Activated CD8-positive, alpha-beta T cell treated with anti-CD3 and anti-CD28 coated beads for 36 hours (primary cell): ENCODE results near the gene ZBTB26. TPM values are rescaled to one million over a fixed set of nuclear protein-coding genes. Genes with fewer than 3 reads are reported as not detected.

Source experiments
- ATAC-seq: fragments of 200-7000 bp; cut with Tn5 transposase; one replicate; pipeline ENCODE4 v1.10.0; 2021; ENCODE audit warnings: mild to moderate bottlenecking, moderate library complexity
- CTCF ChIA-PET: fragments of 350-600 bp; sonication (Branson Sonifier 250); formaldehyde crosslinking; loops from one replicate; lab custom pipeline; 2021; ENCODE audit warnings: antibody characterized with exemption; lab: Charles Lee
- POLR2A ChIA-PET: fragments of 350-600 bp; sonication (Branson Sonifier 250); formaldehyde crosslinking; loops from one replicate; lab custom pipeline; 2021; ENCODE audit warnings: antibody characterized with exemption; lab: Charles Lee
- DNase-seq: peaks from one replicate; pipeline ENCODE4 v3.0.0-alpha.2; 2020
- H3K27ac Mint-ChIP-seq: one replicate; pipeline ENCODE4 v1.8.0; 2021; ENCODE audit warnings: mild to moderate bottlenecking, mixed read lengths
- H3K27me3 Mint-ChIP-seq: one replicate; pipeline ENCODE4 v1.8.0; 2021; ENCODE audit warnings: mixed read lengths
- H3K36me3 Mint-ChIP-seq: one replicate; pipeline ENCODE4 v1.8.0; 2021; ENCODE audit warnings: low read depth, mixed read lengths
- H3K4me1 Mint-ChIP-seq: one replicate; pipeline ENCODE4 v1.8.0; 2021; ENCODE audit warnings: low read depth, mixed read lengths
- H3K4me3 Mint-ChIP-seq: one replicate; pipeline ENCODE4 v1.8.0; 2021; ENCODE audit warnings: mild to moderate bottlenecking, moderate library complexity, mixed read lengths
- H3K9me3 Mint-ChIP-seq: one replicate; pipeline ENCODE4 v1.8.0; 2021; ENCODE audit warnings: mixed read lengths
- CTCF ChIP-seq: fragments of 200-600 bp; IDR thresholded peaks from one replicate; pipeline ENCODE4 v1.8.0; 2022; ENCODE audit warnings: antibody characterized with exemption, mild to moderate bottlenecking
- intact Hi-C: fragments of 100-400 bp; cut with micrococcal nuclease; formaldehyde crosslinking; loops from one replicate; pipeline ENCODE4 v1.10.0; 2022
- total RNA-seq, 2 experiments: library from RNA; stranded (reverse); gene quantifications; one replicate each; pipeline ENCODE4 v1.2.3, GENCODE V29; 2021

Gene ZBTB26
- total RNA-seq, 2 experiments from 2014 or later, result 5.3 to 6.2 TPM

GRCh38 chr9:122955961-122956360, 24.6 kb upstream of the ZBTB26 start:
- ChIA-PET POLR2A (no interaction called here), CTCF (no interaction called here)
- no peak for ATAC-seq
- Mint-ChIP-seq H3K9me3 (peaks cover 8% of the 10 kb centered on the region), H3K36me3 (peaks cover 22% of the 10 kb centered on the region), H3K4me1 (peaks cover 22% of the 10 kb centered on the region), H3K27me3 (no peaks in the 10 kb centered on the region), H3K4me3 (no peak overlapping the region), H3K27ac (no peak overlapping the region)
- no peak for TF ChIP-seq CTCF
- intact Hi-C loops, result no loop called here
- DNase-seq, result no peak

GRCh38 chr9:122954253-122954691, 23.0 kb upstream of the ZBTB26 start:
- Mint-ChIP-seq H3K9me3 (peaks cover 2% of the 10 kb centered on the region), H3K4me1 (peaks cover 30% of the 10 kb centered on the region), H3K27ac (no peak overlapping the region), H3K4me3 (no peak overlapping the region), H3K36me3 (peaks cover 11% of the 10 kb centered on the region), H3K27me3 (no peaks in the 10 kb centered on the region)
- TF ChIP-seq CTCF, result no peak
- ATAC-seq (no peak), DNase-seq (no peak)
- ChIA-PET POLR2A (interaction anchor here (0.7 kb wide), 1 partner anchor 14 kb away, joined by 3 read pairs; no protein-coding TSS in a partner anchor), CTCF (no interaction called here)
- intact Hi-C loops, result no loop called here

- H3K27ac Mint-ChIP-seq, result no peak overlapping the region
- CTCF ChIA-PET, result no interaction called here
- intact Hi-C loops, result no loop called here
- TF ChIP-seq CTCF, result no peak
- POLR2A ChIA-PET, result no interaction called here
- H3K27me3 Mint-ChIP-seq, result no peaks in the 10 kb centered on the region
- no peak overlapping the region for H3K4me3 Mint-ChIP-seq
- peaks cover 5% of the 10 kb centered on the region for H3K36me3 Mint-ChIP-seq
- H3K4me1 Mint-ChIP-seq, result peaks cover 52% of the 10 kb centered on the region
- no peaks in the 10 kb centered on the region for H3K9me3 Mint-ChIP-seq
- ATAC-seq (no peak), DNase-seq (no peak)
Measured at GRCh38 chr9:122951056-122951455, 19.7 kb upstream of the ZBTB26 start.

- Mint-ChIP-seq H3K27ac (no peak overlapping the region), H3K36me3 (peaks cover 5% of the 10 kb centered on the region), H3K27me3 (no peaks in the 10 kb centered on the region), H3K9me3 (no peaks in the 10 kb centered on the region), H3K4me3 (no peak overlapping the region), H3K4me1 (peaks cover 57% of the 10 kb centered on the region)
- intact Hi-C loops, result no loop called here
- TF ChIP-seq CTCF, result no peak
- no peak for ATAC-seq
- no peak for DNase-seq
- CTCF ChIA-PET, result no interaction called here
- POLR2A ChIA-PET, result no interaction called here
Measured at GRCh38 chr9:122950263-122950662, 19.0 kb upstream of the ZBTB26 start.

GRCh38 chr9:122949696-122950095, 18.4 kb upstream of the ZBTB26 start:
- H3K36me3 Mint-ChIP-seq, result peaks cover 5% of the 10 kb centered on the region
- H3K27me3 Mint-ChIP-seq, result no peaks in the 10 kb centered on the region
- CTCF ChIA-PET, result no interaction called here
- POLR2A ChIA-PET, result no interaction called here
- ATAC-seq (no peak), DNase-seq (no peak)
- peaks cover 56% of the 10 kb centered on the region for H3K4me1 Mint-ChIP-seq
- H3K27ac Mint-ChIP-seq, result no peak overlapping the region
- no peak overlapping the region for H3K4me3 Mint-ChIP-seq
- TF ChIP-seq CTCF, result no peak
- no peaks in the 10 kb centered on the region for H3K9me3 Mint-ChIP-seq
- intact Hi-C loops, result no loop called here
